Peyer's patch (tissue), 4 donors: ENCODE data around the gene GOLPH3. TPM values are rescaled to one million over a fixed set of nuclear protein-coding genes. Genes with fewer than 3 reads are reported as not detected.
"Not testable (repeated sequence)": the region's sequence is repeated elsewhere in the genome, so short reads cannot be mapped to it uniquely, and the experiment has no call there.

ENCODE experiments used
- DNase-seq, 3 donors: peaks; one replicate each; pipeline ENCODE4 v3.0.0-alpha.2; 2017 to 2019
- H3K27ac ChIP-seq, 4 donors: fragments of 200-600 bp; sonication (generic); one replicate each; pipeline ENCODE4 v1.5.1; 2016 to 2019
- H3K27me3 ChIP-seq, 2 donors: fragments of 200-600 bp; sonication (generic); one replicate each; pipeline ENCODE4 v1.5.1; 2019
- H3K36me3 ChIP-seq, 3 donors: fragments of 200-600 bp; sonication (generic); one replicate each; pipeline ENCODE4 v1.5.1; 2016 to 2019
- H3K4me1 ChIP-seq, 4 donors: fragments of 200-600 bp; sonication (generic); one replicate each; pipeline ENCODE4 v1.5.1; 2016 to 2019
- H3K4me3 ChIP-seq, 4 donors: fragments of 200-600 bp; sonication (generic); 1 replicate in 3 of 4; 2 replicates in 1 of 4; pipeline ENCODE4 v1.5.1; 2016 to 2019; ENCODE audit warnings: mild to moderate bottlenecking in 1 of 4
- H3K9me3 ChIP-seq, 4 donors: fragments of 200-600 bp; sonication (generic); one replicate each; pipeline ENCODE4 v1.5.1; 2016 to 2019; ENCODE audit warnings: mild to moderate bottlenecking in 1 of 4
- POLR2A ChIP-seq, 2 donors: fragments of 450-650 bp; IDR thresholded peaks; one replicate each; pipeline ENCODE4 v1.5.1; 2017; ENCODE audit warnings: antibody characterized with exemption in 2 of 2, mild to moderate bottlenecking in 2 of 2, moderate library complexity in 2 of 2
- total RNA-seq, 4 donors: library from RNA; depleted of rRNA; stranded (reverse); fragments of >200 nt; gene quantifications; one replicate each; pipeline ENCODE4 v1.1.0, GENCODE V29; 2016
- TF ChIP-seq, protein P1 (sequence below), 6 experiments: fragments of 450-650 bp in 4 of 6; fragments of 200-600 bp in 2 of 6; sonication (generic) in 1 of 6; IDR thresholded peaks; one replicate each; pipeline ENCODE4 v1.5.1; 2017 to 2019; ENCODE audit warnings: antibody characterized with exemption in 6 of 6, mild to moderate bottlenecking in 3 of 6, moderate library complexity in 1 of 6

GOLPH3 gene
- 10 to 100 TPM; 63.5 to 93.7 (median 75.1) TPM for total RNA-seq

DNA sequence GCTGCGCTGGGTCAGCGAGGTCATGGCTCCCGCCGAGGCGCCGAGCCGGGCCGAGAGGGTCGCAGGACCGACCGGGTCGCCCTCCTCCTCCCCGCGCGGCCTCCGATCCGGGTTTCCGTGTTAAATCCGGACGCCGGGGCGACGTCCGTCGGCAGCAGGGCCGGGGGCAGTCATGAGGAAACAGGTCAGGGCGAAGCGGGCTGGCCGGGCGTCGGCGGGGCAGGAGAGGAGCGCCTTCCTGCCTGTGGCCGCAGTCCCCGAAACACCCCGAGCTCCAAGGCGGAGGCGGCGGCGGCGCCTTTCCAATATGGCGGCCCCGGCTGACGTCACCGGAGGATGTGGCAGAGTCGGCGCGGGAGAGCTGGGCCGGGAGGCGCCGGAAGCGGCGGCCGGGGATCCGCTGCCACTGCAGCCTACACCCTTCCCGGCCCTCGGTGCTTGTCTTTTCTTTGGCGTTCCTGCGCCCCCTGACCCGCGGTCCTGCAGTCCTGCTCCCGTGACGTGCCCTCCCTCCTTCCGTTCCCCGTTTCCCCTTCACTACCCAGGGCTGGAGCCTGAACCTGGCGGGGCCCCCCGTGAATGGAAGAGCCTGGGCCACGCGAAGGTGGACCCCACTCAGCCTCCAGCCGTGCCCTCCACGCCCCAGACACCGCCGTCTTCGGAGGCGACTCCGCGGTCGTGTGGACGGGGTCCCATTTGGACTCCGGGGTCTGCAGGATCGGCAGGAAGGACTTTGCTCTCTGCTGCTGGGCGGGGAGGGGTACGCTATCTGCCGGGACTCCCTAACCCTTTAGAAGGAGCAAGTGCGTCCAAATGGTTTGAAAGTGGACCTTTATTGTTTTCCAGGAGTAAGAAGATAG, at the start of gene GOLPH3:
TSS of gene GOLPH3 (minus strand) at position 309 of the 860 bp plus-strand sequence. CDS start at position 24, 285 bp downstream.
- Histone ChIP-seq H3K27ac (peak within 1 kb of the TSS; percentile 98 to 100 (median 99)), H3K9me3 (no peaks in the 10 kb centered on the region), H3K4me1 (peaks cover 0 to 19% (median 3%) of the 10 kb centered on the region in 4 donors), H3K4me3 (peak within 1 kb of the TSS; percentile 82 to 93 (median 93)), H3K36me3 (peaks cover 0 to 23% (median 0%) of the 10 kb centered on the region in 3 donors), H3K27me3 (no peaks in the 10 kb centered on the region)
- peak; percentile 90 to 91 for TF ChIP-seq POLR2A (IDR thresholded peaks at IDR 0.05)
- TF ChIP-seq, protein P1, sequence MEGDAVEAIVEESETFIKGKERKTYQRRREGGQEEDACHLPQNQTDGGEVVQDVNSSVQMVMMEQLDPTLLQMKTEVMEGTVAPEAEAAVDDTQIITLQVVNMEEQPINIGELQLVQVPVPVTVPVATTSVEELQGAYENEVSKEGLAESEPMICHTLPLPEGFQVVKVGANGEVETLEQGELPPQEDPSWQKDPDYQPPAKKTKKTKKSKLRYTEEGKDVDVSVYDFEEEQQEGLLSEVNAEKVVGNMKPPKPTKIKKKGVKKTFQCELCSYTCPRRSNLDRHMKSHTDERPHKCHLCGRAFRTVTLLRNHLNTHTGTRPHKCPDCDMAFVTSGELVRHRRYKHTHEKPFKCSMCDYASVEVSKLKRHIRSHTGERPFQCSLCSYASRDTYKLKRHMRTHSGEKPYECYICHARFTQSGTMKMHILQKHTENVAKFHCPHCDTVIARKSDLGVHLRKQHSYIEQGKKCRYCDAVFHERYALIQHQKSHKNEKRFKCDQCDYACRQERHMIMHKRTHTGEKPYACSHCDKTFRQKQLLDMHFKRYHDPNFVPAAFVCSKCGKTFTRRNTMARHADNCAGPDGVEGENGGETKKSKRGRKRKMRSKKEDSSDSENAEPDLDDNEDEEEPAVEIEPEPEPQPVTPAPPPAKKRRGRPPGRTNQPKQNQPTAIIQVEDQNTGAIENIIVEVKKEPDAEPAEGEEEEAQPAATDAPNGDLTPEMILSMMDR (IDR thresholded peaks at IDR 0.05), result peak in 4 of 6 experiments; percentile 8 to 23 (median 18)
- DNase-seq, result peak; percentile 96 to 97 (median 96)

DNA sequence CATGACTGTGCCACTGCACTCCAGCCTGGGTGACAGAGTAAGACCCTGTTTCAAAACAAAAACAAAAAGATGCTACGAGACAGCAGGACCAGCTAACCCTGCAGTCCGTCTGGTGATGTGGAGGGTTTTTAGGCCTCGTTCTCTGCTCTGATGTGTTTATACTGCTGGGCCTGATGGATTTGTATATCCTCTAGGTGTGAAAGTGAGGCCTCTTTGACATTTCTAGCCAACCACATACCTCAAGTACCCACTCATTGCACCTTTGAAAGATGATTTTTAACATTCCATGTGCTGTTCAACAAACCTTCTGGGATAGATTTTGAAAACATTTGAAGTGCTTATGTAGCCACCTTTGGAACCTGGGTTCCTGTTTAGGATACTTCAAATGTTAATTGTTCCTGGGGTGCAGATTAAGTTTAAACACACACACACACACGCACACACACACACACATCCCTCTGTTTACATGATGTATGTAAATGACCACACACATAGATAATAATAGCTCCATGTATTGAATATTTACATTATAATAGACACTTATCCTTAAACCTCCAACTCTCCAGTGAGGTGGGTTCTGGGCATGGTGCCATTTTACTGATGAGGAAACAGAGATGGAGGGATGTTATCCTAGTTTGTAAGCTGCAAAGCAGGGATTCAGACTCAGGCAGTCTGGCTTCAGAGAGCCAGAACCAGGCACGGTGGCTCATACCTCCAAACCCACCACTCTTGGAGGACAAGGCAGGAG, 48.8 kb upstream of the GOLPH3 start:
- Histone ChIP-seq H3K36me3 (no peaks in the 10 kb centered on the region), H3K4me3 (no peak overlapping the region), H3K27me3 (no peaks in the 10 kb centered on the region), H3K27ac (no peak overlapping the region), H3K4me1 (no peaks in the 10 kb centered on the region), H3K9me3 (no peaks in the 10 kb centered on the region)
- TF ChIP-seq, protein P1 (IDR thresholded peaks at IDR 0.05), result no peak
- TF ChIP-seq POLR2A (IDR thresholded peaks at IDR 0.05), result no peak
- no peak for DNase-seq

DNA sequence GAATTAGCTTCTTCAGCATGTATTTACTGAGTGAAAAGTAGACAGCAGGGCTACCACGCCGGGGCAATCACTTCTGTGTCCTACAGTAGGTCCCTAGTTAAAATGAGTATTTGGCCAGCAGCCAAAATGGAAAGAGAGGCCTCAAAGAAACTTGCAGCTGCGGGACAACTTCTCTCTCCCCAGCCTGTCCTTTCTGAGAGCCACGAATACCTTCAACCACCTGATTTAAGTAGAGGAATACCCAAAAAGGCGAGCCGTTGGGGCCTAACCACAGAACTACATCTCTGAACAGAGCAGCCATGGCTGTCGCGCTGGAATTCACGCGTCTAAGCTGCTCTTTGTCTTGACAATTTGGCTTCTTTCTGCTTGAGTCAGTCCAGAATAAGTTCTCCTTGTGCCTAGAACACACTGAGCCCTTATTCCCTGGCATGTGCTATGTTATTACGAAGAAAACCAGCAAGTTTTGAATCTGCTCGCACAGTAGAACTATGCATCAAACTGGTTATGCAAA, 43.8 kb upstream of the GOLPH3 start:
- H3K4me1 ChIP-seq, result no peaks in the 10 kb centered on the region
- H3K27ac ChIP-seq, result peak overlapping the region in 1 of 4 donors; percentile 32
- TF ChIP-seq, protein P1 (IDR thresholded peaks at IDR 0.05), result no peak
- no peak for TF ChIP-seq POLR2A (IDR thresholded peaks at IDR 0.05)
- H3K36me3 ChIP-seq, result no peaks in the 10 kb centered on the region
- H3K27me3 ChIP-seq, result no peaks in the 10 kb centered on the region
- no peak overlapping the region for H3K4me3 ChIP-seq
- DNase-seq, result no peak
- H3K9me3 ChIP-seq, result no peaks in the 10 kb centered on the region

DNA sequence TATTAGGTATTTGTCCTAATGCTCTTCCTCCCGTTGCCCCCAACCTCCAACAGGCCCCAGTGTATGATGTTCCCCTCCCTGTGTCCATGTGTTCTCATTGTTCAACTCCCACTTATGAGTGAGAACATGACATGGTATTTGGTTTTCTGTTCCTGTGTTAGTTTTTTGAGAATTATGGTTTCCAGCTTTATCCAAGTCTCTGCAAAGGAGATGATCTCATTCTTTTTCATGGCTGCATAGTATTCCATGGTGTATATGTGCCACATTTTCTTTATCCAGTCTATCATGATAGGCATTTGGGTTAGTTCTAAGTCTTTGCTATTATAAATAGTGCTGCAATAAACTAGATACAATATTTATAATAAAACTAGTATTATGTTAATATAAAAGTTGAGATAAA, 40.2 kb upstream of the GOLPH3 start:
- not testable (repeated sequence) for H3K27ac ChIP-seq, H3K4me3 ChIP-seq, DNase-seq, H3K9me3 ChIP-seq, H3K4me1 ChIP-seq, H3K36me3 ChIP-seq, H3K27me3 ChIP-seq

DNA sequence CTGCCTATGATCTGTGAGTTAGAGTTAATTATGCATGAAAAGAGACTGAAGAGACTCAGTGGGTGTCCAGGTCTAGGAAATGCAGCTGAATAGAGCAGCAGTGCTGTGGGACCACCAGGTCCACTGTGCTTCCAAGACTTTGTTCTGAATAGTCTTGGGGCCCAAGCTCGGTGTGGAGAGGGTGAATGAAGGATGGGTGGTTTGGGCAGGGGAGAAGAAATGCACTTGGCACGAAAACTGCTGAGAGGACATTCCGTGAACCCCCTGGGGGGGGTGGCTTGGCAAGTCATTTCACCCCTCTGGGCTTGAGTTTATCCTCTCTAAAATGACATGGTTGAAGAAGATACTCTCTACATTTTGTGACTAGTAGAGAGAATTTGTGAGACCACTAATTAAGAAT, 36.0 kb upstream of the GOLPH3 start:
- DNase-seq, result peak in 1 of 3 donors; percentile 13
- no peaks in the 10 kb centered on the region for H3K27me3 ChIP-seq
- no peak overlapping the region for H3K4me3 ChIP-seq
- H3K9me3 ChIP-seq, result no peaks in the 10 kb centered on the region
- H3K4me1 ChIP-seq, result no peaks in the 10 kb centered on the region
- H3K27ac ChIP-seq, result no peak overlapping the region
- H3K36me3 ChIP-seq, result no peaks in the 10 kb centered on the region
- TF ChIP-seq, protein P1 (IDR thresholded peaks at IDR 0.05), result no peak
- TF ChIP-seq POLR2A (IDR thresholded peaks at IDR 0.05), result no peak

DNA sequence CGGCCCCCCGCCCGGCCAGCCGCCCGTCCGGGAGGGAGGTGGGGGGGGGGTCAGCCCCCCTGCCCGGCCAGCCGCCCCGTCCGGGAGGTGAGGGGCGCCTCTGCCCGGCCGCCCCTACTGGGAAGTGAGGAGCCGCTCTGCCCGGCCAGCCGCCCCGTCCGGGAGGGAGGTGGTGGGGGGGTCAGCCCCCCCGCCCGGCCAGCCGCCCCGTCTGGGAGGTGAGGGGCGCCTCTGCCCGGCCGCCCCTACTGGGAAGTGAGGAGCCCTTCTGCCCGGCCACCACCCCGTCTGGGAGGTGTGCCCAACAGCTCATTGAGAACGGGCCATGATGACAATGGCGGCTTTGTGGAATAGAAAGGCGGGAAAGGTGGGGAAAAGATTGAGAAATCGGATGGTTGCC, 34.7 kb upstream of the GOLPH3 start:
- DNase-seq, H3K4me3 ChIP-seq, H3K4me1 ChIP-seq, H3K36me3 ChIP-seq, H3K9me3 ChIP-seq, H3K27ac ChIP-seq, H3K27me3 ChIP-seq: not testable (repeated sequence)
